CD4-positive, alpha-beta T cell treated with Interleukin-15 for 1 hour (primary cell): ENCODE data around the gene TBC1D10A.

ENCODE experiments used
- DNase-seq: peaks from one replicate; pipeline ENCODE4 v3.0.0-alpha.2; 2020

Gene TBC1D10A

DNA sequence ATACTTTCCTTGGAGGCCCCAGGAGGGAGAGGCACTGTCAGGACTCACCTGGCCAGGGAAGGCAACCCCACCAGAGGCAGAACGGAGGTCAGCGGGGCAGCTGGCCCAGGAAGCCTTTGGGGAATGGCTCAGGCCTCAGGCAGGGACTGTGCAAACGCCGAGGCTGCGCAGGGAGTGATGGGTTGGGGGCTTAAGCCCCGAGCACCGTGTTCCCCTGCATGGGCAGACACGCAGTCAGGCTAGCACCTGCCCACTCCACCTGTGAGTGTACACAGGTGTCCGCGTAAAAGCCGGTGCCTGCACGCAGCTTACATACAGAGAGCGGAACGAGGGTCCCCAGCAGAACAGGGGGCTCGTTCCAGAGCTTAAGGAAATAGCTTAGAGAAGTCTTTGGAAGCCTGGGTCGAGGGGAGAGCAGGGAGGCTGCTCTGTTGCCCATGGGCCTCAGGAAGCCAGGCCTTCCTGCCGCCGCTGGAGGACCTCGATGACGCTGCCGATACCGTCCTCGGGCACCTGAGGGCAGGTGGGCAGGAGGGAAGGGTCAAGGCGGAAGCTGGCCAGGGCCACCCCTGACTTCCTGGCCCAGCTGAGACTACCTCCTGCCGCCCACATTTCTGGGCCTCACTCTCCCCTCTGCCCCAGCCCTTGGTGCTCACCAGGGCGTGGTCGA is 41.4 kb downstream of the TBC1D10A start:
- DNase-seq, result no peak

DNA sequence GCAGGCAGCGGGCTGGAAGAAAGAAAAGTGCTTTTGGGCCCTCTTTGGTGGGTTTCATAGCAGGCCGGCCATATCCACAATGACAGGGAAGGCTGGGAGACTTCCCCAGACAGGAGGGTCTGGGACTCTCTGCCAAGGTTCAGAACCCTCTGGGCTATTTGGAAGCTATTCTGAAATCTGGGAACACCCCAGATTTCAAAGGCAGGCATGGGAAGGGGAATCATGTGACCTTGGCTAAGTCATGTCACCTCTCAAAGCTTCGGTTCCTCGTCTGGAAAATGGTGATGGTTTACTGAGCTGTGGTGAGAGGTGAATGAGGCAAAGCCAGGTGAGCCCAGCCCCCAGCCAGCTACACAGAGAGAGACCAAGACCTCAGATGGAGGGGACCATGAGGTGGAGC is 42.1 kb downstream of the TBC1D10A start:
- no peak for DNase-seq

DNA sequence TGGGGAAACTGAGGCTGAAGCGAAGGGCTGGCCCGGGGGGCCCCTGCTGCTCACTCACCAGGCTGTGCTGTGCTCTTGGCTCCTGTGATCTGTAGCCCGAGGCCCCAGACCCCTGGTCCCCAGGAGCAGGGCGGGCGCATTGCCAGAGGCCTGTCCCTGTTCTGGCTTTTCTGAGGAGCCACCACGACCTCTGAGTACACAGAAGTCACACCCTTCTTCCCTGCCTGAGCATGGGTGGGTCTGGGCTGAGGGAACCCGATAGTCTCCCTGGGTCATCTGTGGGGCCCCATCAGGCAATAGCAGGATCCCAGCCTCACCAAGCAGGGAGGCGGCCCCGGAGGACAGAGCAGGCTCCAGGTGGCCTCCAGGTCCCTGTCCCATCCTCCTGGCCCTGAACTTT is 42.6 kb downstream of the TBC1D10A start:
- DNase-seq, result no peak

DNA sequence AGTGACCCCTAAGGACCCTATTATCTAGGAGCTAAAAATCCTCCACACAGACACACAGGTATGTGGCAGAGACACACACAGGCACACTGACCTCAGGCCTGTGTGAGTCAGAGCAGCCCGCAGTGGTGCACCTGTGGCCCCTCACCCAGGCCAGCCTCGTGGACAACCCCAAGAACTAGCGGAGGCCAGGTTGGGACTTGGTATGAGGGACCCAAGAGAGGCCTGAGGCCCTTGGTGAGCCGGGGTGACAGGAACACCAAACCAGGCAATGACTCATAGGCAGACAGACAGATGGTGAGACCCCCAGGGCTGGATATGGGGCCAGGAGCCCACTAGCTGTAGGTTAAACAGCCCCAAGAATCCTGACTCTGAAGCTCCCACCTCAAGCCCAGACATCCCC is 43.4 kb downstream of the TBC1D10A start:
- DNase-seq, result no peak

DNA sequence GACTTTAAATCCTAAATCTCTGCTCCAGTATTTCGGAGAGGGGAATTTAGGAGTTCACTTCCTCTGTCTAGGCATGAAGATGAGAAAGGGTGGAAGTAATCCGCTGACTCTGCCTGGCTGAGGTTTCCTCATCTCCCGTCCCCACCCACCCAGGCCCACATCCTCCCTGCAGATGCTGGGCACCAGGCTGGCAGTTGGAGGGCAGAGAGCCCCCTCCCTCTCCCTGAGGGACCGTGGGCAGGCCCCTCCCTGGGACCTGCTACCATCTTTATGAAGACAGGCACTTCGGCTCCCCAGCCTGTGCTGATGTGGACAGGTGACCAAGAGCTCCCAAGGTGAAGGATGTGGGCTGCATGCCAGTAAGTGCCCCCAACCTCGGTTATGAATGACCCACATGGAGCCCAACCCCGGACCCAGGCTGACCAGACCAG is 44.1 kb downstream of the TBC1D10A start:
- DNase-seq, result no peak

DNA sequence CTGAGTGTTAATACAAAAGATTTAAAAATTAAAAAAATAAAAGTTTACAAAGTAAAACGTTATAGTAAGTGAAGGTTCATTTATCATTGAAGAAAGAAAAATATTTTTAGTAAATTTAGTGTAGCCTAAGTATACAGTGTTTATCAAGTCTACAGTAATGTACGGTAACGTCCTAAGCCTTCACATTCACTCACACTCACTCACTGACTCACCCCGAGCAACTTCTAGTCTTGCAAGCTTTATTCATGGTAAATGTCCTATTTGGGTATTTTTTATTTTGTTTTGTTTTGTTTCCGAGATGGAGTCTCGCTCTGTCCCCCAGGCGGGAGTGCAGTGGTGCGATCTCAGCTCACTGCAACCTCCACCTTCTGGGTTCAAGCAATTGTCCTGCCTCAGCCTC is 46.2 kb downstream of the TBC1D10A start:
- DNase-seq, result no peak

DNA sequence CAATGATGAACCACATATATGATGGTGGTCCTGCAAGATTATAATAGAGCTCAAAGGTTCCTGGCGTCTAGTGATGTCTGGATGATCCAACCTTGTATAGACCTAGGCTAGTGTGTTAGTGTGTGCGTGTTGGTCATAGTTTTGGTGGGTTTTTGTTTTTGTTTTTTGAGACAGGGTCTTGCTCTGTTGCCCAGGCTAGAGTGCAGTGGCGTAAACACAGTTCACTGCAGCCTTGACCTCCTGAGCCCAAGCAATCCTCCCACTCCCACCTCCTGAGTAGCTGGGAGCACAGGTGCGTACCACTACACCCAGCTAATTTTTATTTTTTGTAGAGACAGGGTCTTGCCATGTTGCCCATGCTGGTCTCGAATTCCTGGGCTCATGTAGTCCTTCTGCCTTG is 46.8 kb downstream of the TBC1D10A start:
- no peak for DNase-seq

DNA sequence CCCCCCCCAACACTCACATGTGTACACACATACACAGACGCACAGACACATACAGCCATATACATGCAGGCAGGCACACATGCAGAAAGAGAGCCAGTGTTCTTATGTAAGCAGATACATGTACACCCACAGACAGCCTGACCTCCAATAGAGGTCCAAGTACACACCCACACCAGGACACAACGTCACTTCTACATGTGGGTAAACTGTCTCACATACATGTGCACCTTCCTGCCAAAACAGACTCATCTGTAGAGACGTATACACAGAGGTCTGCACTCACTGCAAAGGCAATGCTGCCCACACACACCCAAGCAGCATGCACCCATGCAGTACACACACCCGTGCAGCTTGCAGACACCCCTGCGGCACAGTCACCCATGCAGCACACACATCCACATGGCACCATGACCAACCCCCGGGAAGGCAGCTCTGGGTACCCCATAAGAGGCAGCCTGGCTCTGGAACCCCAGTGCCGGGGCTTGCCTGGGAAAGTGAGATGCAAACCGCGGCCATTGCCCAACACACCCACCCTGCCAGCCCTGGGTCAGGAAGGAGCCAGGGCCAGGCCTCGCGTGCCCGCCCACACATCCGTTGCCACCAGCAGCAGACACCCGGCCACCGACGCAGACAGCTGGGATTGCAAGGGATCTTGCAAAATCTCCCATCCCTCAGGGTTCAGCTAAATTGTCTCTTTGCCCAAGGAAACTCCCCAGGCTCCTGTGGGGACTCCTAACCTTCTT is 47.5 kb downstream of the TBC1D10A start:
- peak; percentile 57 for DNase-seq

DNA sequence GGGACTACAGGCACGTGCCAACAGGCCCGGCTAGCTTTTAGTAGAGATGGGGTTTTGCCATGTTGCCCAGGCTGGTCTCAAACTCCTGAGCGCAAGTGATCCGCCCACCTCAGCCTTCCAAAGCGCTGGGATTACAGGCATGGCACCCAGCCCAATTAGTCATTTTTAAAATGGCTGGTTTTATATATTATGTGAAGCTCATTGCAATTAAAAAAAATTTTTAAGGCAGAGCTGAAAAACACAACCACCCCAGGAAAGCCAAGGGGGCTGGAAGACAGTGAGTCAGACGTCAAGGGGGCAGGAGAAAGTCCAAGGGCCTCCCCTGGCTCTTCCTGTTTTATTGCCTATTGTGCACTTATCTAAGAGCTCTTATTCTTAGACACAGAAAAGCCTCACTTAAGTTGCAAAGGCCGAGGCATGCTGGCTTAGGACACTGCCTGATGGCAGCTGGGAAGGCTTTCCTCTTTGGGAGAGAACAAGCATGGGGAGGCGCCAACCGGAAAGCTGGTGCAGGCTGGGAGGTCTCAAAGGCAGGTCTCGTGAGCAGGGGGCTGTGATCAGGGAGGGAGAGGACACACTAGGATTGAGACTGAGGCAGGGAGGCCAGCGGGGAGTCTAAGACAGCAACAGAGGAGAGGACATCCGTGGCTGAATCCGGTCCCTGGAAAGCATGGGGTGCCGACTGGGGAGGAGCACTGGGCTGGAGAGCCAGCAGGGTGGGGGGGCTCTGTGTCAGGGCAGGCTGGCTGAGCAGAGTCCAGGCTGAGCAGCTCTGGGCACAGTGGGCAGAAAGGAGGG is 49.0 kb downstream of the TBC1D10A start:
- DNase-seq, result peak; percentile 50

DNA sequence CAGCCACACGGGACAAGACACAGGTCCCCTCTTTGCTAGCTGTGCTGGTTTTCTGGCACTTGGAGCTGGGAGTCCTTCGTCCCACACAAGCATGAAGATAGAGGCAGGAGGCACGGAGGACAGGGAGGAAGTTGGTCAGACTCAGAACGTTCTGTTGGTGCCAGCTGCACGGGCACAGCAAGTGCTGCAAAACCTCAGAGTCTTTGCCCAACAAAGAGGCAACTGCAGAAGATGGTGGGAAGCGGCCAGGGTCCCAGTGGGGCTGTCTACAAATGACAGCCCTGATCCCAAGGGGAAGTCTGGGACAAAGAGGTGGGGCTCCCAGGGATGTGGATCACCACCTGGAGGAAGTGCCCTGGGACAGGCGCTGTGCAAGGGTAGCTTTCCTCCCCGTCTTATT is 50.7 kb downstream of the TBC1D10A start:
- no peak for DNase-seq

DNA sequence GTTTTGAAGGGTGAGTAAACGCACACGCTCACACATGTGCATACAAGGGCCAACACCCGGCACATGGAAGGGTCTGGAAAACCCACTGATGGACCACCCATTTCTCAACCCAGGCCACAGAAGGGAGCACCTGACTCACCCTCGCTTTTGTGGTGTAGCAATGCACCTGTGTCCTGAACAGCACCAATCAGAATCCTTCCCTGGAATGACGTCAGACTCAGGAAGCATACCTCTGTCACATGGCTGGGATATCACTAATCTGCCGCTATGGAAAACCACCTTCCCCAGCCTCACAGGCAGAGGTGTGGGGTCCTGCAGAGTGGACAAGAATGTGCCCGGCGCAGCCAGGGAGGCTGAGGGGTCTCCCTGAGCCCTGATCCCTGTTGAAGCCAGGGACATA is 51.1 kb downstream of the TBC1D10A start:
- DNase-seq, result no peak

DNA sequence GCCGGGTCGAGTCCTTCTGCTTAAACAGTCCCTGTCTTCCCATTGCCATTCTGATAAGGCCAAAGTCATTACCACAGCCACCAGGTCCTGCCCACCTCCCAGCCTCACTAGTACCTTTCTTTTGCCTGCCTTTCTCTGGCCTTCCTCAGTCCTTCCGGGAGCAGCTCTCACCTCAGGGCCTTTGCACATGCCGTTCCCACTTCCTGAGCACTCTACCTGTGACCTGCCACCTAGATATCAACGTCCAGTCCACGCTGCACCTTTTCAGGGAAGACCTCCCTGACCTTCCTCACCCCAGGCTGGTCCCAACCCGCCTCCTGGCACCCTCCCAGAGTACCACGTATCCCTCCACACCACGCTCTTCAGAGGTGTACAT is 52.3 kb downstream of the TBC1D10A start:
- DNase-seq, result no peak

DNA sequence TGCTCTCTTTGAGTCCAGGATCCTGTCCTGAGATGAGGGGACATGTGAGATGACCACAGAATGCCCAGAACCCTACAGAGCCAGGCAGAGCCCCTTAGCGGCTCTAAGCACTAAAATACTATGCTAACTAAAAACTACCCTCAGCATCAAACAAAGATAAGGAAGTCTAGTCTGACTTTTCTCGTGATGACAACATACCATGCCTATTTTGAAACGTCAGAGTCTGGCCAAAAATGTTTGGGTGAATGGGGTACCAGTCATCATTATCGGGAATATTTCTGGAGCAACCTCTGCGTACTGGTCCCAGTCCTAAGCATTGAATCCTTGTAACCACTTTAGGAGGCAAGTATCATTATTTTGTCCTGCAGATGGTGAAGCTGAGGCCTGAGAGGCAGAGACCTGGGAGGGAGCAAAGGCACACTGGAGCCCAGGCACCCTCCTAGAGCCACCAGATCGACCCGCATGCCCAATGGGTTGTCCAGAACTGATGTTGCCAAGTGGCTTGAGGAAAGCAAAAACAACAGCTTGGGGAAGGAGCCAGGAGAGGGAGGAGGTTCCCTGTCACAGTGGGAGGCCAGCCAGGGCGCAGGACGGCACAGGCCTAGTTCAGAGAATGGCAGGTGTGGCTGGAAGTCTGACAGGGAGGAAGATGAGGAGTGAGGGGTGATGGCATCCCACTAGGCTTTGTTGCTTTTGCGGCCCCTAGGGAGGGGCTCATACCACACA is 52.9 kb downstream of the TBC1D10A start:
- no peak for DNase-seq

DNA sequence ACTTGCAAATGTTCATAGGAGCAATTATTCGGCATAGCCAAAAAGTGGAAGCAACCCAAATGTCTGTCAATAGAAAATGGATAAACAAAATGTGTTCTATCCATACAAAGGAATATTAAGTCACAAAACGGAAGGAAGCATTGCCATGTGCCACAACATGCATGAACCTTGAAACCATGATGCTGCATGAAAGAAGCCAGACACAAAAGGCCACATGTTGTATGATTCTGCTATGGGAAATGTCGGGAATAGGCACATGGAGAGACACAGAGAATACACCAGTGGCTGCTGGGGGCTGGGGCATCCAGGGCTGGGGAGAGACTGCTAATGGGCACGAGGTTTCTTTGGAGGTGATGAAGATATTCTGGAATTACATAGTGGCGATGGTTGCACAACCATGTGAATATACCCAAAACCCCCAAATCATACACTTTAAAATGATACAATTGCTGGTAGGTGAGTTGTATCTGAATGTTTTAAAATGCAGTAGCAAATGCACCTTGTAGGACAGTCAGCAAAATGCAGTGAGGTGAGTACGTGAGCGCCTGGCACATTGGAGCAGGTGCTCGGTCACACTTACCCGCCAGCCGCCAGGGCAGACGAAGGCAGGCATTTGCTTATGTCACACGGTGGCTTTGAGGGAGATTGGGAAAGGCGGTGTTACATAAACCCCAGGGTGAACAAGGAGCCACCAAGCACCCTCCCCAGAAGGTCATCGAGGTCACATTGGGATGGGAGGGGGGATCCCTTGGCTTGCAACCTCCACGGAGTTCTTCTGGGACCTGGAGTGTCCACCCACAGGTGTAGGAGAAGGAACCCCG is 53.8 kb downstream of the TBC1D10A start:
- peak; percentile 53 for DNase-seq

DNA sequence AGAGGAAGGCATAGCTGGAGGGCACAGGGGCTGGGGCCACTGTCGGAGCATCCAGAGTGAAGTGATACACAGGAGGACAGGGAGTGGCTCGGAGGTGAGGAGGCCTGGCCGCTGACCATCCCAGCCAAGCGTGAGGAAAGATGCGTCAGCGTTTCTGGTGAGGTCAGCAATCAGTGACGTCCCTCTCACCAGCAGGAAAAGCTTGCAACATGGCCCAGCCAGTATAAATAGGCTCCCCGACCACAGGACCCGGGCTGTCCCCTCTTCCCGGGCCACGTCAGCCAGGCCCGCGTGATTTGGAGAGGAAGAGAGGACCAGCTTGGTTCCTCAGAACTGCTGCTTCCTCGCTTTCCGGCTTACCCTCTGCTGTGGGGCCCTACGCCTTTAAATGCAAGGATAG is 55.9 kb downstream of the TBC1D10A start:
- peak; percentile 89 for DNase-seq

DNA sequence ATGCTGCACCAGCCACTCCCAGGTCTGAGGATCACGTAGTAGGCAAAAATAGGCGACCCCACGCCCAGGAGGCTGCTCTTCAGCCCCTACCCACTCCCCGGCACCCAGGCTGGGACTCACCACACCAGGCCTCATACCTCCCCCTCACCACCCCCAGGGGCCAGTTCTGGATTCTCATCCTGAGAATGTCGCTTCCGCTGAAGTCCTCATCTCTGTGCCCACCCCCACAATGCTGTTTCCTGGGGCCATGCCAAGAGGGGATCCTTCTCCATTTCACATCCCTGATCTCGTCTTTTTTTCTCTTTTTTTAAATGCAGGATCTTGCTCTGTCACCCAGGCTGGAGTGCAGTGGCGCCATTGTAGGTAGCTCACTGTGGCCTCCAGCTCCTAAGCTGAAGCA is 58.4 kb downstream of the TBC1D10A start:
- DNase-seq, result no peak

DNA sequence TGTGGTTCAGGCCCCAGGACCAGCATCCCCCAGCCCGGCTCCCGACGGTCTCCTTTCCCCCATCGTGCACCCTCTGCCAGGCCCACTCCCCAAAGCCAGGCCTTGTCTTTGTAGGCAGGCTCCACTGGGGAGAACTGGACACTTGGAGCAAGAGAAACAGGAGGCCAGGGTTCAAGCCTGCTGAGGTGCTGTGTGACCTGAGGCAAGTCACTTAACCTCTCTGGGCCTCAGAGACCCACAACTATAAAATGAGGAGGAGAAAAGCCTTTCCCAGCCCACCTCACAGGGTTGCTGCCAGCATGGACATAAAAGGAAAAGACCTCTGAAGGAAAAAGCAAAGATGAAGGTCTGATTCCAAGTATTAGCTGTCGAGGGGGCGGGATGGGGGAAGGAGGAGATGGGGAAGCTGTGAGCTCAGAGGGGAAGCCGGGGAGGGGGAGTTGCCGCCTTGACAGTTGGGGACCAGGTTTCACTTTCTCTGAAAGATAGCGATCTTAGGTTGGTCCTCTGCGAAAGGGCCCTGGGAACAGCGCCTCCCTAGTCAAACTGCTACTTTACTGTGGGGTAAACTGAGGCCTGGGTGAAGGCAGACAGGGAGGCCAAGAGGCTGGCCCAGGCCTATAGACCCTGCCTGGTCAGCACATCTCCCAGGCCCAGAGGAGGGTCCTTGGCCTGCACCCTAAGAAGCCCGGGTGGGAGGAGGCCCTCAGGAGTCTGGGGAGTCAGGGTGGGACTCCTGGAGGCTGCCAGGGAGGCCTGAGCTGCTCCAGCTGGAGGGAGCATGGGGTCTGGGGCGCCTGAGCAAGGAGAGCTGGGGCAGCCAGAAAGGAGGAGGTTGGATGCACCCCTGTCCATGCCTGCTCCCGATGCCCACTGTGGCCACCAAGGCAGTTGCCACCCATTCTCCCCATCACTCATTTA is 59.1 kb downstream of the TBC1D10A start:
- DNase-seq, result peak; percentile 62

DNA sequence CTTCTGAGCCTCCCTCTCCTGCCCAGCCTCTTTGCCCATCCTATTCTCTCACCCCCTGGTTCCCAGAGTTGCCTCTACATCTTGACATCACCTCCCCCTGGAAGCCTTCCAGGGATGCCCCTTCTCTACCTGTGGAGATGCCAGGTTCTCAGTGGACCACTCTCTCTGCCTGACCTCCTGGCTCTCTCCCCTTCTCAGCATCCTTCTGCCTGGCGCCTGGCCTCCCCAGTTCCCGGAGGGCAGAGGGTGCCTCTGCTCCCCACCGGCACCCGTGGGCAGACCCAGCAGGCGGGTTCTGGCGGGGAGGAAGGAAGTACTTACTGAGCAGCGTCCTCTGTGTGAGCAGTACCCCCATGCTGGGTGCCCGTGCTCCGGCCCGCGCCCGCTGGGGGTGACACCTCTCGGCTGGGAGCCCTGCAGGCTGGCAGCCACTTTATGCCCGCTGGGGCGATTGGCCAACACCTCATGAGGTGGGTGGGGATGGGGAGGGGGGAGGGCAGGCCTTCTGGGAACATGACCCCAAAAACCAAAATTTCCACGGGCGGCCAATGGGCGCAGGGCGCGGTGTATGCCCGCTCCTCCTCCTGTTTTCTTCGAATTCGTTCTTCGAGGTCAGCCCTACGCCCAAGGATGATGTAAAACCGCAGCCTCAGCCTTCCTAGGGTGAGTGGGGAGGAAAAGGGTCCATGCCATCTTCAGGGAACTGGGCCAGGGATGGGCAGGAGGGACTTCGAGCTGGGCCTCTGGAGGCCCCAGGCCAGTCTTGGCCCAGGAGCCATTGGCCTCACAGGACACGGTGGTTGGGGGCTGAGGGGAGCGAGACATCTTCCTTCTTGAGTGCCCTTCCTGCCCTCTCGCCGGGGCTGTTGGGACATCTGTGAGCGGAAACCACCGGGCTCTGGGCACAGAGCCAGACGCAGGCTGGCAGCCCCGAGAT is 60.0 kb downstream of the TBC1D10A start, which contains the start of gene OSM:
Gene OSM, minus strand, starts transcription at position 407 of the 937 bp plus-strand sequence. Its CDS starts 52 bp downstream, at position 355.
- DNase-seq, result peak; percentile 86

DNA sequence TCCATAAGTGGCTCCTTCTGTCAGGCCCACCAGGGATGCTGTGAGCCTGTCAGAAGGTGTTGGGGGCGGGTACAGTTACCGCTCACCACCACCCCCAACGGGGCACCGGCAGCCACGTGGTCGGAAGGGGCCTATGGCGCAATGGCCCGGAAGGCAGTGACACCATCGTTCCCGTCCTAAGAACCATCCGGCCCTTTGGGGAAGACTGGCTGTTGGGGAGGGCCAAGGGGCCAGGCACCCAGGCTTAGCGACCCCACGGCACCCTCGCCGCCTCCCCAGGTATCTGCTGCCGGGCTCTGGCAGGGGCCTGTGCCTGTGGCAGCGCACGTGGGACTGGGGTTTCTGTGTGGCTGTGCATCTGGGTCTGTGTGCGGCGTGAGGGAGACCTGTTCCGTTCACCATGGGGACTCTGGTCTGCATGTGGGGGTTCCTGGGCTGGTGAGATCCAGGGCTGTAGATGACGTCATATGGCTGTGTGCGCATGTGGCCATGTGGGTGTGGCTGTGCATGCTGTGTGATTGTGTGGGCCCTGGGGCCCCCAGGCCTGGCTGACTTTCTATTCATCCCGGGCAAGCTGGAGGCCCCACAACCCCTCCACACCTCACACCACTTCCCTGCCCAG is 60.8 kb downstream of the TBC1D10A start:
- DNase-seq, result peak; percentile 92
